NB4 (cell line): Measurements from ENCODE around the gene TOMM20.

Experiments used
- CTCF ChIP-seq: IDR thresholded peaks from one replicate; pipeline ENCODE4 v1.5.1; 2012; ENCODE audit warnings: low read depth, low read length
- MYC ChIP-seq: IDR thresholded peaks from 2 replicates; pipeline ENCODE4 v1.6.1; 2011; ENCODE audit warnings: low read depth, low read length

- no peak for TF ChIP-seq CTCF
- TF ChIP-seq MYC = no peak
Measured at GRCh38 chr1:235169986-235170385, 41.3 kb upstream of the TOMM20 start.
